Measurements from ENCODE around the gene MAPK1.

GRCh38 chr22:21855676-21856075 lies 11.8 kb downstream of the MAPK1 start:
- no peak for TF ChIP-seq CTCF (conservative IDR thresholded peaks at IDR 0.05 in 1 of 2, IDR thresholded peaks at IDR 0.05 in 1 of 2; ENCODE audit: low read depth in 1 of 2, low read length in 2 of 2)
- no peak for TF ChIP-seq EZH2 (IDR thresholded peaks at IDR 0.05; ENCODE audit: low read length, missing control alignments)

Data from fibroblast of lung (primary cell).